CD4-positive, alpha-beta T cell treated with Interferon gamma for 1 hour (primary cell): Measurements from ENCODE around the gene KRTAP9-1.
"Not testable (repeated sequence)": the region's sequence is repeated elsewhere in the genome, so short reads cannot be mapped to it uniquely, and the experiment has no call there.

Source experiments
- DNase-seq: peaks from one replicate; pipeline ENCODE4 v3.0.0-alpha.2; 2020

KRTAP9-1 gene

GRCh38 chr17:41184480-41184961 lies 5.2 kb upstream of the KRTAP9-1 start, which contains the start of gene KRTAP4-1:
Gene KRTAP4-1, minus strand, starts transcription at chr17:41184911. Its CDS starts 57 bp downstream, at chr17:41184854.
- no peak for DNase-seq

DNA sequence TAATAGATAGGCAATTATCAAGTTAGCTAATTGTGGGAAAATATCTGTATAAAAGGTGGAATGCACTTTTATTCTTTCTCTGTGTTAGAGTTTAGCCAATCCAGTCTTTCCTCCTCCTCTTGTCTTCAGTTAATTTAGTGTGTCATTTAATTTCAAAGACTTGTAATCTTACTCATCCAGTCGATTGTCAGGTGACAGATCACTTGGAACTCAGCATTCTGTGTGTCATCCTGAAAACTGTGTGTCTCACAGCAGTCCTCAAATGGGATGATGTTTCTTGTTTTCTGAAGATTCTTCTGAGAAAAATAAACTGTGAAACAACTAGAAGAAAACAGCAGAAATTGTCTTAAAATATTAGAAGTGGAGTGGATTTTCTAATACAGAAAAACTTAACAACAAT lies 4.7 kb upstream of the KRTAP9-1 start:
- no peak for DNase-seq

DNA sequence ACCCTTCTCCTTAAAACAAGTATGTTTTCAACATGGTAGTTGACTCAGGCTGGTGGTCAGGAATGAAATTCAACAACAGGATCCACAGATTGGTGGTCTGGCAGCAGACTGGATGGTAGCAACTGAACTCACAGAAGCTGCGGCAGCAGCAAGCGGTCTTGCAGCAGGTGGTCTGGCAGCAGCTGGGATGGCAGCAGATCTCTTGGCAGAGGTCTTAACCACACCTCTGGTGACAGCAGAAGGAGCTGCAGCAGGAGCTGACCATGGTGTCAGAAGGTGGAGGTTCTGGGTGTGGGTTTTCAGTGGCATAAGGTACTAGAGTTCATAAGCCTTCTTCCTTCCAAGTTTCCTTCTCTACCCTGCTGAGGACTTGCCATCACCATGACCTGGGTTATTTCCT lies 2.8 kb upstream of the KRTAP9-1 start:
- no peak for DNase-seq

DNA sequence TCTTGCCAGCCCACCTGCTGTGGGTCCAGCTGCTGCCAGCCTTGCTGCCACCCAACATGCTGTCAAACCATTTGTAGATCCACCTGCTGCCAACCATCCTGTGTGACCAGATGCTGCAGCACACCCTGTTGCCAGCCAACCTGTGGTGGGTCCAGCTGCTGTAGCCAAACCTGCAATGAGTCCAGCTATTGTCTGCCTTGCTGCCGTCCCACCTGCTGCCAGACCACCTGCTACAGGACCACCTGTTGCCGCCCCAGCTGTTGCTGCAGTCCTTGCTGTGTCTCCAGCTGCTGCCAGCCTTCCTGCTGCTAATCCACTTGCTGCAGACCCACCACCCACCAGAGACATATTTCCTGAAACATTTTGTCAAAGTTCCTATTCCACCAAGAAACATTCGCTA lies 641 bp downstream of the KRTAP9-1 start:
- no peak for DNase-seq

GRCh38 chr17:41196068-41196467 lies 6.4 kb downstream of the KRTAP9-1 start:
- no peak for DNase-seq

DNA sequence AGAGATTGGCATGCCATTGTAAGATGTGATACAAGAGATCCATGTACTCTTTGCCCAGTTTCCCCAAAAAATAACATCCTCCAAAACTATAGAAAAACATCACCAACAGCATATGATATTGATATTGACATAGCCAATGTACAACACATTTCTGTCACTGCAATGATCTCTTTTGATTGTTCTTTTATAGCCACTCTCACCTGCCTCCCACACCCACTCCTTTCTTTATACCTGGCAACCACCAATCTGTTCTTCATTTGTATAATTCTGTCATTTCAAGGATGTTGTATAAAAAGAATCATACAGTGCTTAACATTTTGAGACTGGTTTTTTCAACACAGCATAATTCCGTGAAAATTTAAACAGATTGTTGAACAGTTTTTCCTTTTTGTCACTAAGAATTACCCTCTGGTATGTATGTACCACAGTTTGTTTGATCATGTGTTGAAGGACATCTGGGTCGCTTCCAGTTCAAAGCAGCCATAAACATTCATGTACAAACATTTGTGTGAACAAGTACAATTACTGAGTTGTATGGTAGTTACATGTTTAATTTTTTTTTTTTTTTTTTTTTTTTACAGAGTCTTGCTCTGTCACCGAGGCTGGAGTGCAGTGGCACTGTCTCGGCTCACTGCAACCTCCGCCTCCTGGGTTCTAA lies 9.9 kb downstream of the KRTAP9-1 start:
- DNase-seq, result no peak

- DNase-seq, result no peak
These were observed 22.3 kb downstream of the KRTAP9-1 start for GRCh38 chr17:41211845-41212466.

GRCh38 chr17:41212524-41213169 lies 23.0 kb downstream of the KRTAP9-1 start:
- DNase-seq, result no peak

- no peak for DNase-seq
These were observed 26.0 kb downstream of the KRTAP9-1 start for GRCh38 chr17:41215681-41216080.

GRCh38 chr17:41223821-41224220 lies 34.1 kb downstream of the KRTAP9-1 start:
- no peak for DNase-seq

DNA sequence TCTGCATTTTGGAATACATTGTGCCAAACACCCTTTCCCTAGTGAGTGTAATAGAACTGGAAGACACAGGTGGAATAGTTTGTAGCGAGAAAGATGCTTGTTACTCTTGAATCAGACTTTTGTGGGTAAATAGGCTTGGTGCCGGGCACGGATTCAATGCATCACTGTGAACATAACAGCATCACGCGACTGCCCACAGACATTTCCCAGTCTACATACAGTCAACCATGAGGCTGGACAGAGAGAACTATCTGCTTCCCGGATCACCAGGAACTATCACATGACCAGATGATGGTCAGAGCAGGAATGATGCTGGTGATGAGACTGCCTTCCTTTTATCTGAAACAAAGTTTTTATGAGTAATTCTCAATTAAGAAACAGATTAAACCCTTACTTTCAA lies 36.4 kb downstream of the KRTAP9-1 start:
- no peak for DNase-seq

- DNase-seq, result not testable (repeated sequence)
These were observed 37.0 kb downstream of the KRTAP9-1 start, which contains the start of gene KRTAP9-2 for GRCh38 chr17:41226598-41227095. Gene KRTAP9-2, plus strand, starts transcription at chr17:41226648. Its CDS starts 7 bp downstream, at chr17:41226655.

- no peak for DNase-seq
These were observed 40.4 kb downstream of the KRTAP9-1 start for GRCh38 chr17:41230094-41230493.

DNA sequence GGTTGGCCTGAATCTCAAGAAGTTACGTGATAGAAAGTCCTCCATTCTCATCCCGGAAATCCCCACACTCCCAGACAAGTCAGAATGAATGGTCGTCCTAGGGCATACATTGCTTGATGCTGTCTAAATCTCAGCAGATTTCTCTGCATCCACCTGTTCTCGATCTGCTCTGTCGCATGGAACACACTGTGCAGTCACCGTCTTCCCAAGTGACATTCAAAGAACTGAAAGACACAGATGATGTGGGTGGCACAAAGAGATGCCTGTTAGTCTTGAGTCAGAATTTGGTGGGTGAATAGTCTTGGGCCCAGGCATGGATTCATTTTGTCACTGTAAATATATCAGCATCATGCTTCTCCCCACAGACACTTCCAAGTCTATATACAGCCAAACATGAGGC lies 42.0 kb downstream of the KRTAP9-1 start:
- DNase-seq, result no peak

GRCh38 chr17:41232399-41233105 lies 42.9 kb downstream of the KRTAP9-1 start, which contains the start of gene KRTAP9-3:
Gene KRTAP9-3, plus strand, starts transcription at chr17:41232449. Its CDS starts 53 bp downstream, at chr17:41232502.
- not testable (repeated sequence) for DNase-seq

GRCh38 chr17:41237116-41237515 lies 47.4 kb downstream of the KRTAP9-1 start:
- DNase-seq, result not testable (repeated sequence)

- not testable (repeated sequence) for DNase-seq
These were observed 48.3 kb downstream of the KRTAP9-1 start, which contains the start of gene KRTAP9-8 for GRCh38 chr17:41237949-41238437. Gene KRTAP9-8, plus strand, starts transcription at chr17:41237999. Its CDS starts 53 bp downstream, at chr17:41238052.
